Measurements from ENCODE around the gene PCID2. TPM values are rescaled to one million over a fixed set of nuclear protein-coding genes. Genes with fewer than 3 reads are reported as not detected.

PCID2 gene
- total RNA-seq, 1 donor from 2014 or later: 47.9 TPM

DNA sequence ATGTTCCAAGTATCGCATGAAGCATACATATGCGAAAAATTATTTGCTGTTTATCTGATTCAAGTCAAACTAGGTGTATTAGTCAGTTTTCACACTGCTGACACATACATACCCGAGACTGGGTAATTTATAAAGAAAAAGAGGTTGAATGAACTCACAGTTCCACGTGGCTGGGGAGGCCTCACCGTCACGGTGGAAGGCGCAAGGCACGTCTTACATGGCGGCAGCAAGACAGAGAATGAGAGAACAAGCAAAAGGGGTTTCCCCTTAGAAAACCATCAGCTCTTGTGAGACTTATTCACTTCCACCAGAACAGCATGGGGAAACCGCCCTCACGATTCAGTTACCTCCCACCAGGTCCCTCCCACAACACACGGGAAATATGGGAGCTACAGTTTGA, 63.0 kb downstream of the PCID2 start:
- Mint-ChIP-seq H3K4me1 (ENCODE audit: unreplicated experiment) (no peaks in the 10 kb centered on the region), H3K36me3 (ENCODE audit: unreplicated experiment) (no peaks in the 10 kb centered on the region), H3K9me3 (ENCODE audit: unreplicated experiment) (no peaks in the 10 kb centered on the region), H3K27ac (ENCODE audit: unreplicated experiment) (no peak overlapping the region), H3K4me3 (ENCODE audit: unreplicated experiment) (no peak overlapping the region), H3K27me3 (ENCODE audit: unreplicated experiment) (no peaks in the 10 kb centered on the region)
- TF ChIP-seq, protein P1, sequence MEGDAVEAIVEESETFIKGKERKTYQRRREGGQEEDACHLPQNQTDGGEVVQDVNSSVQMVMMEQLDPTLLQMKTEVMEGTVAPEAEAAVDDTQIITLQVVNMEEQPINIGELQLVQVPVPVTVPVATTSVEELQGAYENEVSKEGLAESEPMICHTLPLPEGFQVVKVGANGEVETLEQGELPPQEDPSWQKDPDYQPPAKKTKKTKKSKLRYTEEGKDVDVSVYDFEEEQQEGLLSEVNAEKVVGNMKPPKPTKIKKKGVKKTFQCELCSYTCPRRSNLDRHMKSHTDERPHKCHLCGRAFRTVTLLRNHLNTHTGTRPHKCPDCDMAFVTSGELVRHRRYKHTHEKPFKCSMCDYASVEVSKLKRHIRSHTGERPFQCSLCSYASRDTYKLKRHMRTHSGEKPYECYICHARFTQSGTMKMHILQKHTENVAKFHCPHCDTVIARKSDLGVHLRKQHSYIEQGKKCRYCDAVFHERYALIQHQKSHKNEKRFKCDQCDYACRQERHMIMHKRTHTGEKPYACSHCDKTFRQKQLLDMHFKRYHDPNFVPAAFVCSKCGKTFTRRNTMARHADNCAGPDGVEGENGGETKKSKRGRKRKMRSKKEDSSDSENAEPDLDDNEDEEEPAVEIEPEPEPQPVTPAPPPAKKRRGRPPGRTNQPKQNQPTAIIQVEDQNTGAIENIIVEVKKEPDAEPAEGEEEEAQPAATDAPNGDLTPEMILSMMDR (IDR thresholded peaks at IDR 0.05): no peak
- peak; percentile 27 for DNase-seq (ENCODE audit: extremely low spot score, unreplicated experiment)

DNA sequence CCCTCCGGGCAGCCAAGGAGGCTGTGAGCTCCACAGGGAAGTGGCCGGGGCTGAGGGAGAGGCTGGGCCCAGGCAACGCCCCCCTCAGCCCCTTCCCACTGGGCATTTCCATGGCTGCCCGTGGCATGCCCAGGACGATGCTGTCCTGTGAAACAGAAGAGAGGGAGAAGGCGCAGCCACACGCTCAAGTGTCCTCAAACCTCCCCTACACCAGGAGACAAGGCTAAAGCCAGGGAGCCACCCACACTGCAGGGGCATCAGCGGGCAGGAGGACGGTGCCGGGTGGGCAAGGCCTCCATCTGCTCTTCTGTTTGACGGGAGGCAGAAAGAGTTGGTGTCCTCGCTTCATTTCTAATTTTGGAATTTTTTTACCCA, 64.2 kb downstream of the PCID2 start:
- Mint-ChIP-seq H3K4me3 (ENCODE audit: unreplicated experiment) (no peak overlapping the region), H3K27me3 (ENCODE audit: unreplicated experiment) (no peaks in the 10 kb centered on the region), H3K4me1 (ENCODE audit: unreplicated experiment) (no peaks in the 10 kb centered on the region), H3K36me3 (ENCODE audit: unreplicated experiment) (no peaks in the 10 kb centered on the region), H3K9me3 (ENCODE audit: unreplicated experiment) (no peaks in the 10 kb centered on the region), H3K27ac (ENCODE audit: unreplicated experiment) (no peak overlapping the region)
- TF ChIP-seq, protein P1 (IDR thresholded peaks at IDR 0.05): no peak
- DNase-seq (ENCODE audit: extremely low spot score, unreplicated experiment): peak; percentile 67

DNA sequence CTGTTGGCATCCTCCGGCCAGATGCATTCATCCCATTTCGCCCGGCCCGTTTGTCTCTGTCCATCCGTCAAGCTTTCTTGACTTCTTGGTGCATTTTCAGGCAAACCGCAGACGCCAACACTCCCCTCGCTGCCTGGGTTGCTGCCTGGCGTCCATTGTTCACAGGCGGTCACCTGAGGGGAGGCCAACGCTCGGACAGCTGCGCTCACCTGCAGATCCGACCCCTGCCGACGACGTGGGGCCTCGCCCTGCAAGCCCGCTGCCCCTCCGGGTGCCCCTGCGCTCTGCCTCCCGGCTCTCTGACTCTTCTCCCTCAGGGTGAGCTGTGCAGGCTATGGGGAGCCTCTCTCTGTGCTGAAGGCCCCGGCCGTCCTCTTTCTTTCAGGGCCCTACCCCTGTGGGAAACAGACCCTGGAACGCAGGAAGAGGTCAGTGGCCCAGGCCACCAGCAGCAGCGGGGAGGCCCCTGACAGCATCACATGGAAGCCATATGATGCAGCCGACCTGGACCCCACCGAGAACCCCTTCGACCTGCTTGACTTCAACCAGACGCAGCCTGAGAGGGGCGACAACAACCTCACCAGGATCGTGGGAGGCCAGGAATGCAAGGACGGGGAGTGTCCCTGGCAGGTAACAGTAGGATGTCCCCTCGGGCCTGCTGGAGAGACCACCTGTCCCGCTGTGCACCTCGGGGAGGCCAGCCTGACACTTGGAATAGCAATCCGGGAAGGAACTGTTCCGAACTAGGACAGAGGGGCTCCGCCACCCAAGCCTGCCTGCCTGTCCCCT, 64.8 kb downstream of the PCID2 start:
- Mint-ChIP-seq H3K36me3 (ENCODE audit: unreplicated experiment) (no peaks in the 10 kb centered on the region), H3K27me3 (ENCODE audit: unreplicated experiment) (peaks cover 4% of the 10 kb centered on the region), H3K4me1 (ENCODE audit: unreplicated experiment) (no peaks in the 10 kb centered on the region), H3K4me3 (ENCODE audit: unreplicated experiment) (no peak overlapping the region), H3K9me3 (ENCODE audit: unreplicated experiment) (no peaks in the 10 kb centered on the region), H3K27ac (ENCODE audit: unreplicated experiment) (no peak overlapping the region)
- no peak for DNase-seq (ENCODE audit: extremely low spot score, unreplicated experiment)
- TF ChIP-seq, protein P1 (IDR thresholded peaks at IDR 0.05): no peak

DNA sequence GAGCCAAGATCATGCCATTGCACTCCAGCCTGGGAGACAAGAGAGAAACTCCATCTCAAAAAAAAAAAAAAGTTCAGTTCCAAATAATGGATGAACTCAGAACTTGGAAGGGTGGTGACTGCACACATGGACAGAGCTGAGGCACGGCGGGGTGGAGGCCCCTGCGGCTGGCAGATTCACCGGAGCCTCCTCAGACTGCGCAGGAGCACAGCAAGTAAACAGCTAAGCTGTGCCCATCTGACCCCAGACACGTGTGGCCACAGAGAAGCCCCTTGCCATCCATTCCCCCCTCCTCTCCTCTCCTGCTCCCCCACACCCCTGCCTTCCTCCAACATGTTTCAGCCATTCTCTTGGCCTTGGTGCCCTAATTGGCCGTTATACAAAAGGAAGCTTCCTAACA, 65.6 kb downstream of the PCID2 start:
- Mint-ChIP-seq H3K9me3 (ENCODE audit: unreplicated experiment) (no peaks in the 10 kb centered on the region), H3K27ac (ENCODE audit: unreplicated experiment) (no peak overlapping the region), H3K4me1 (ENCODE audit: unreplicated experiment) (no peaks in the 10 kb centered on the region), H3K27me3 (ENCODE audit: unreplicated experiment) (peaks cover 5% of the 10 kb centered on the region), H3K4me3 (ENCODE audit: unreplicated experiment) (no peak overlapping the region), H3K36me3 (ENCODE audit: unreplicated experiment) (no peaks in the 10 kb centered on the region)
- peak; percentile 54 for DNase-seq (ENCODE audit: extremely low spot score, unreplicated experiment)
- TF ChIP-seq, protein P1 (IDR thresholded peaks at IDR 0.05): no peak

DNA sequence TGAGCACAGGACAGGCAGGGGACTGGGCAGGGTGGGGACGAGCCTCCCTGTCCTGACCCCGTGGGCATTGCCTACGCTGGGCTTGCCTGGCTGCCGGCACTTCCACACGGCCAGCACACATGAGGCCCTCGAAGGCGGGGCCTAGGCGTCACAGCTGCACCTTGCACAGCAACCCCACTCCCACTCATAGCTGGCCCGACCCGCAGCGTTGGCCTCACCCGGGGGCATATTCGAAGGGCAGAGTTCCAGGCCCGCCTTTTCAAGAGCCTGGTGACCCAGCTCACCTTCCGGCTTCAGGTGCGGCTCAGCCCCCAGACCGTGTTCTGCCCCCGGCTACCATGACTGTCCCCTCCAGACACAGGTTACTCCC, 66.9 kb downstream of the PCID2 start:
- Mint-ChIP-seq H3K27ac (ENCODE audit: unreplicated experiment) (no peak overlapping the region), H3K36me3 (ENCODE audit: unreplicated experiment) (no peaks in the 10 kb centered on the region), H3K4me3 (ENCODE audit: unreplicated experiment) (no peak overlapping the region), H3K9me3 (ENCODE audit: unreplicated experiment) (no peaks in the 10 kb centered on the region), H3K4me1 (ENCODE audit: unreplicated experiment) (no peaks in the 10 kb centered on the region), H3K27me3 (ENCODE audit: unreplicated experiment) (peaks cover 13% of the 10 kb centered on the region)
- TF ChIP-seq, protein P1 (IDR thresholded peaks at IDR 0.05): no peak
- no peak for DNase-seq (ENCODE audit: extremely low spot score, unreplicated experiment)

Measured in osteocyte (in vitro differentiated cells).